ENCODE data around the gene ACTL7B.

ACTL7B gene

GRCh38 chr9:108885643-108886348 lies 30.0 kb upstream of the ACTL7B start:
- Histone ChIP-seq H3K36me3 (ENCODE audit: low read length) (peaks cover 2% of the 10 kb centered on the region; the same call in 1 of the 2 replicates), H3K4me2 (ENCODE audit: low read depth, low read length, poor library complexity, severe bottlenecking) (no peak overlapping the region)
- TF ChIP-seq CTCF (IDR thresholded peaks at IDR 0.05; ENCODE audit: insufficient read depth, low read length, poor library complexity, severe bottlenecking) (no peak), EZH2phosphoT487 (conservative IDR thresholded peaks at IDR 0.05; ENCODE audit: low read length) (no peak)

GRCh38 chr9:108884701-108885100 lies 28.9 kb upstream of the ACTL7B start:
- peaks cover 4% of the 10 kb centered on the region; the same call in 1 of the 2 replicates for H3K36me3 ChIP-seq (ENCODE audit: low read length)
- no peaks in the 10 kb centered on the region for H3K79me2 ChIP-seq (ENCODE audit: insufficient read depth, low read length)
- TF ChIP-seq CTCF (IDR thresholded peaks at IDR 0.05; ENCODE audit: insufficient read depth, low read length, poor library complexity, severe bottlenecking), result no peak
- no peak for TF ChIP-seq EZH2phosphoT487 (conservative IDR thresholded peaks at IDR 0.05; ENCODE audit: low read length)
- H3K27me3 ChIP-seq (ENCODE audit: low read length), result no peaks in the 10 kb centered on the region
- no peak overlapping the region for H3K9ac ChIP-seq (ENCODE audit: low read length)
- no peak overlapping the region for H3K4me2 ChIP-seq (ENCODE audit: low read depth, low read length, poor library complexity, severe bottlenecking)
- no peaks in the 10 kb centered on the region for H3K9me3 ChIP-seq (ENCODE audit: insufficient read depth, low read length)
- no peak overlapping the region for H3K4me3 ChIP-seq (ENCODE audit: insufficient read depth, low read length, poor library complexity, severe bottlenecking)
- no peaks in the 10 kb centered on the region for H3K9me2 ChIP-seq (replicated peaks; ENCODE audit: insufficient read depth, low read length)
- H2AFZ ChIP-seq (ENCODE audit: low read depth, low read length, severe bottlenecking), result no peak overlapping the region
- H3K27ac ChIP-seq (ENCODE audit: low read depth, low read length), result no peak overlapping the region
- no peaks in the 10 kb centered on the region for H4K20me1 ChIP-seq (ENCODE audit: low read depth, low read length)
- no peaks in the 10 kb centered on the region for H3F3A ChIP-seq (ENCODE audit: insufficient read depth)

More at GRCh38 chr9:108885643-108886348, 30.0 kb upstream of the ACTL7B start:
- Histone ChIP-seq H3K79me2 (ENCODE audit: insufficient read depth, low read length) (no peaks in the 10 kb centered on the region), H3K27ac (ENCODE audit: low read depth, low read length) (no peak overlapping the region), H3K9me3 (ENCODE audit: insufficient read depth, low read length) (no peaks in the 10 kb centered on the region), H3F3A (ENCODE audit: insufficient read depth) (no peaks in the 10 kb centered on the region), H4K20me1 (ENCODE audit: low read depth, low read length) (no peaks in the 10 kb centered on the region), H3K9me2 (replicated peaks; ENCODE audit: insufficient read depth, low read length) (no peaks in the 10 kb centered on the region), H2AFZ (ENCODE audit: low read depth, low read length, severe bottlenecking) (no peak overlapping the region), H3K4me3 (ENCODE audit: insufficient read depth, low read length, poor library complexity, severe bottlenecking) (no peak overlapping the region), H3K27me3 (ENCODE audit: low read length) (no peaks in the 10 kb centered on the region), H3K9ac (ENCODE audit: low read length) (no peak overlapping the region)

GRCh38 chr9:108883085-108883484 lies 27.3 kb upstream of the ACTL7B start:
- Histone ChIP-seq H3K9me3 (ENCODE audit: insufficient read depth, low read length) (no peaks in the 10 kb centered on the region), H2AFZ (ENCODE audit: low read depth, low read length, severe bottlenecking) (no peak overlapping the region), H3F3A (ENCODE audit: insufficient read depth) (no peaks in the 10 kb centered on the region), H3K27ac (ENCODE audit: low read depth, low read length) (no peak overlapping the region), H3K27me3 (ENCODE audit: low read length) (no peaks in the 10 kb centered on the region), H3K4me3 (ENCODE audit: insufficient read depth, low read length, poor library complexity, severe bottlenecking) (no peak overlapping the region), H4K20me1 (ENCODE audit: low read depth, low read length) (no peaks in the 10 kb centered on the region), H3K9me2 (replicated peaks; ENCODE audit: insufficient read depth, low read length) (no peaks in the 10 kb centered on the region), H3K4me2 (ENCODE audit: low read depth, low read length, poor library complexity, severe bottlenecking) (no peak overlapping the region), H3K36me3 (ENCODE audit: low read length) (peaks cover 4% of the 10 kb centered on the region; the same call in 1 of the 2 replicates), H3K79me2 (ENCODE audit: insufficient read depth, low read length) (no peaks in the 10 kb centered on the region), H3K9ac (ENCODE audit: low read length) (no peak overlapping the region)
- TF ChIP-seq CTCF (IDR thresholded peaks at IDR 0.05; ENCODE audit: insufficient read depth, low read length, poor library complexity, severe bottlenecking) (no peak), EZH2phosphoT487 (conservative IDR thresholded peaks at IDR 0.05; ENCODE audit: low read length) (no peak)

Measured in SU-DHL-6 (cell line).